GM12878 (cell line): ENCODE data around the gene ATP8B1. TPM values are rescaled to one million over a fixed set of nuclear protein-coding genes. Genes with fewer than 3 reads are reported as not detected.

ENCODE experiments used
- ATF7 ChIP-seq: fragments of 450-650 bp; IDR thresholded peaks from 2 replicates; pipeline ENCODE4 v1.6.1; 2016; ENCODE audit warnings: low read depth, mild to moderate bottlenecking
- BHLHE40 ChIP-seq, 2 experiments: fragments of 450-650 bp in 1 of 2; IDR thresholded peaks; 2 replicates each; pipeline ENCODE4 v1.6.1; 2011 to 2017; ENCODE audit warnings: low read depth in 2 of 2, borderline replicate concordance in 1 of 2, improper control_type of control experiment in 1 of 2, low read length in 1 of 2, mild to moderate bottlenecking in 1 of 2
- BMI1 ChIP-seq: fragments of 450-650 bp; IDR thresholded peaks from 2 replicates; pipeline ENCODE4 v1.6.1; 2016; ENCODE audit warnings: mild to moderate bottlenecking, moderate library complexity, borderline replicate concordance
- CREB1 ChIP-seq: IDR thresholded peaks from 2 replicates; pipeline ENCODE4 v1.6.1; 2012; ENCODE audit warnings: low read depth, mild to moderate bottlenecking, inconsistent platforms
- CREM ChIP-seq: IDR thresholded peaks from 2 replicates; pipeline ENCODE4 v1.6.1; 2014; ENCODE audit warnings: antibody characterized with exemption, low read depth
- ETV6 ChIP-seq, 2 experiments: fragments of 450-650 bp in 1 of 2; IDR thresholded peaks in 1 of 2; conservative IDR thresholded peaks in 1 of 2; 2 replicates each; pipeline ENCODE4 v1.6.1; 2014; ENCODE audit warnings: antibody characterized with exemption in 1 of 2, borderline replicate concordance in 1 of 2, low read depth in 1 of 2, mild to moderate bottlenecking in 1 of 2, moderate library complexity in 1 of 2
- GATAD2B ChIP-seq: fragments of 450-650 bp; conservative IDR thresholded peaks from 2 replicates; pipeline ENCODE4 v1.6.1; 2017; ENCODE audit warnings: low read depth, mild to moderate bottlenecking, moderate library complexity
- MYC ChIP-seq: IDR thresholded peaks from 2 replicates; pipeline ENCODE4 v1.6.1; 2011; ENCODE audit warnings: mild to moderate bottlenecking, low read length, moderate library complexity, inconsistent platforms; ENCODE audit not compliant: insufficient read depth, insufficient replicate concordance, insufficient read length, severe bottlenecking
- NBN ChIP-seq: fragments of 450-650 bp; IDR thresholded peaks from 2 replicates; pipeline ENCODE4 v1.6.1; 2016
- RAD51 ChIP-seq: fragments of 450-650 bp; IDR thresholded peaks from 2 replicates; pipeline ENCODE4 v1.6.1; 2016; ENCODE audit warnings: moderate library complexity, mild to moderate bottlenecking, inconsistent platforms
- RELA ChIP-seq: fragments of 450-650 bp; IDR thresholded peaks from 2 replicates; pipeline ENCODE4 v1.8.0; 2014; ENCODE audit warnings: borderline replicate concordance; ENCODE audit not compliant: partially characterized antibody
- SIN3A ChIP-seq: IDR thresholded peaks from 2 replicates; pipeline ENCODE4 v1.6.1; 2012; ENCODE audit warnings: low read depth, low read length, improper control_type of control experiment
- SREBF2 ChIP-seq: IDR thresholded peaks from 2 replicates; pipeline ENCODE4 v1.6.1; 2012; ENCODE audit warnings: mild to moderate bottlenecking, low read length
- TCF7 ChIP-seq: IDR thresholded peaks from 2 replicates; pipeline ENCODE4 v1.6.1; 2014; ENCODE audit warnings: antibody characterized with exemption, borderline replicate concordance
- ZNF384 ChIP-seq: IDR thresholded peaks from 2 replicates; pipeline ENCODE4 v1.6.1; 2012; ENCODE audit warnings: low read depth, mild to moderate bottlenecking, low read length, improper control_type of control experiment, borderline replicate concordance
- polyA plus RNA-seq, 11 experiments: library from polyadenylated mRNA; depleted of rRNA in 4 of 11; unstranded in 6 of 11; stranded (reverse) in 5 of 11; fragments of >200 nt; fragmentation: Nextera tagmentation in 4 of 11; fragmentation: Illumina TruSeq in 1 of 11; extraction: Ambion mirVana in 4 of 11; extraction: Trizol in 1 of 11; gene quantifications; 1 replicate in 1 of 11; 2 replicates in 10 of 11; pipeline versions ENCODE4 v1.2.1 to v1.2.3, GENCODE V29; 2011 to 2016; ENCODE audit warnings: inconsistent platforms in 2 of 11, missing spikeins in 2 of 11, low read depth in 1 of 11
- total RNA-seq, 4 experiments: library from RNA; depleted of rRNA in 3 of 4; stranded (reverse); fragments of >200 nt in 3 of 4; fragmentation: Illumina TruSeq in 1 of 4; extraction: Trizol in 1 of 4; gene quantifications; 2 replicates each; pipeline versions ENCODE4 v1.2.1 to v1.2.3, GENCODE V29; 2013 to 2021
- TF ChIP-seq, protein P1 (sequence below): fragments of 450-650 bp; IDR thresholded peaks from 2 replicates; pipeline ENCODE4 v1.6.1; 2017; ENCODE audit warnings: mild to moderate bottlenecking, moderate library complexity
- TF ChIP-seq, protein P2 (sequence below): IDR thresholded peaks from 2 replicates; pipeline ENCODE4 v1.6.1; 2012; ENCODE audit warnings: low read length, inconsistent platforms
- TF ChIP-seq, protein P3 (sequence below): fragments of 450-650 bp; formaldehyde crosslinking; IDR thresholded peaks from 2 replicates; pipeline ENCODE4 v1.5.0; 2022; ENCODE audit warnings: mild to moderate bottlenecking, missing genetic modification characterization

Gene ATP8B1
- total and polyA plus RNA-seq, 10 of the 15 experiments (the other 5 are each of a cell fraction or from before 2014, with no cell fraction given), result 0.03 to 0.37 (median 0.11) TPM

DNA sequence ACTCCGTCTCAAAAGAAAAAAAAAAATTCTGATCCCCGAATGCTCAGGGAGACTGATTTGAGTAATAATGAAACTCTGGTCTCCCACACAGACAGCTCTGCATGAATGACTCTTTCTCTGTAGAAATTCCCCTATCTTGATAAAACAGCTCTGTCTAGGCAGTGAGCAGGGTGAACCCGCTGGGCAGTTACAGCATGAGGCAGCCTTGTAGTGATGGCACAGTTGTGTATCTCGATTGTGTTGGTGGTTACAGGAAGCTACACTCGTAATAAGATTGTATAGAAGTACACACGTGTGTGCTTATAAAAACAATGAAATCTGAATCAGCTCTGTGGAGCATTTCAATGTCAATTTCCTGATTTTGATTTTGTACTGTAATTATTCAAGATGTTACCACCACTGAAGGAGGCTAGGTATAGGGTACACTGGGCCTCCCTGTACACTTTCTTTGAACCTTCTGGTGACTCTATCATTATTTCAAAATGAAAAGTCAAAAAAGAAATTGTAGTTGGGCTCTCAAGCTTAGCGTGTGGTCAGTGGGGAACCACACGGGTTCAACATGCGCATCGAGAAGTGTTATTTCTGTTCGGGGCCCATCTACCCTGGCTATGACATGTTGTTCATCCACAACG, 34.9 kb upstream of the ATP8B1 start (continued):
- TF ChIP-seq, protein P1, sequence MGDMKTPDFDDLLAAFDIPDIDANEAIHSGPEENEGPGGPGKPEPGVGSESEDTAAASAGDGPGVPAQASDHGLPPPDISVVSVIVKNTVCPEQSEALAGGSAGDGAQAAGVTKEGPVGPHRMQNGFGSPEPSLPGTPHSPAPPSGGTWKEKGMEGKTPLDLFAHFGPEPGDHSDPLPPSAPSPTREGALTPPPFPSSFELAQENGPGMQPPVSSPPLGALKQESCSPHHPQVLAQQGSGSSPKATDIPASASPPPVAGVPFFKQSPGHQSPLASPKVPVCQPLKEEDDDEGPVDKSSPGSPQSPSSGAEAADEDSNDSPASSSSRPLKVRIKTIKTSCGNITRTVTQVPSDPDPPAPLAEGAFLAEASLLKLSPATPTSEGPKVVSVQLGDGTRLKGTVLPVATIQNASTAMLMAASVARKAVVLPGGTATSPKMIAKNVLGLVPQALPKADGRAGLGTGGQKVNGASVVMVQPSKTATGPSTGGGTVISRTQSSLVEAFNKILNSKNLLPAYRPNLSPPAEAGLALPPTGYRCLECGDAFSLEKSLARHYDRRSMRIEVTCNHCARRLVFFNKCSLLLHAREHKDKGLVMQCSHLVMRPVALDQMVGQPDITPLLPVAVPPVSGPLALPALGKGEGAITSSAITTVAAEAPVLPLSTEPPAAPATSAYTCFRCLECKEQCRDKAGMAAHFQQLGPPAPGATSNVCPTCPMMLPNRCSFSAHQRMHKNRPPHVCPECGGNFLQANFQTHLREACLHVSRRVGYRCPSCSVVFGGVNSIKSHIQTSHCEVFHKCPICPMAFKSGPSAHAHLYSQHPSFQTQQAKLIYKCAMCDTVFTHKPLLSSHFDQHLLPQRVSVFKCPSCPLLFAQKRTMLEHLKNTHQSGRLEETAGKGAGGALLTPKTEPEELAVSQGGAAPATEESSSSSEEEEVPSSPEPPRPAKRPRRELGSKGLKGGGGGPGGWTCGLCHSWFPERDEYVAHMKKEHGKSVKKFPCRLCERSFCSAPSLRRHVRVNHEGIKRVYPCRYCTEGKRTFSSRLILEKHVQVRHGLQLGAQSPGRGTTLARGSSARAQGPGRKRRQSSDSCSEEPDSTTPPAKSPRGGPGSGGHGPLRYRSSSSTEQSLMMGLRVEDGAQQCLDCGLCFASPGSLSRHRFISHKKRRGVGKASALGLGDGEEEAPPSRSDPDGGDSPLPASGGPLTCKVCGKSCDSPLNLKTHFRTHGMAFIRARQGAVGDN, result no peak
- TF ChIP-seq MYC, result no peak
- TF ChIP-seq GATAD2B, result 0 out of 2 replicates have a peak, but pooled peaks have one; percentile 32
- TF ChIP-seq, protein P2, sequence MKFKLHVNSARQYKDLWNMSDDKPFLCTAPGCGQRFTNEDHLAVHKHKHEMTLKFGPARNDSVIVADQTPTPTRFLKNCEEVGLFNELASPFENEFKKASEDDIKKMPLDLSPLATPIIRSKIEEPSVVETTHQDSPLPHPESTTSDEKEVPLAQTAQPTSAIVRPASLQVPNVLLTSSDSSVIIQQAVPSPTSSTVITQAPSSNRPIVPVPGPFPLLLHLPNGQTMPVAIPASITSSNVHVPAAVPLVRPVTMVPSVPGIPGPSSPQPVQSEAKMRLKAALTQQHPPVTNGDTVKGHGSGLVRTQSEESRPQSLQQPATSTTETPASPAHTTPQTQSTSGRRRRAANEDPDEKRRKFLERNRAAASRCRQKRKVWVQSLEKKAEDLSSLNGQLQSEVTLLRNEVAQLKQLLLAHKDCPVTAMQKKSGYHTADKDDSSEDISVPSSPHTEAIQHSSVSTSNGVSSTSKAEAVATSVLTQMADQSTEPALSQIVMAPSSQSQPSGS, result peak; percentile 72; the same call in 1 of the 2 replicates
- TF ChIP-seq RELA, result peak; percentile 79
- TF ChIP-seq RAD51, result no peak
- TF ChIP-seq BHLHE40 (IDR thresholded peaks at IDR 0.05; ENCODE audit: borderline replicate concordance in 1 of 2, low read depth in 2 of 2, low read length in 1 of 2), result peak; percentile 23 to 43; a peak in 2 of 4 replicates
- peak; percentile 80 for TF ChIP-seq ATF7
- TF ChIP-seq ETV6 (conservative IDR thresholded peaks at IDR 0.05 in 1 of 2, IDR thresholded peaks at IDR 0.05 in 1 of 2; ENCODE audit: borderline replicate concordance in 1 of 2, low read depth in 1 of 2), result peak in 1 of 2 experiments; percentile 42; a peak in 1 of 4 replicates
- 0 out of 2 replicates have a peak, but pooled peaks have one; percentile 30 for TF ChIP-seq CREB1
- TF ChIP-seq SREBF2, result no peak
- TF ChIP-seq ZNF384, result peak; percentile 64; the same call in 1 of the 2 replicates
- TF ChIP-seq NBN, result peak; percentile 82
- peak; percentile 61; the same call in 1 of the 2 replicates for TF ChIP-seq TCF7
- no peak for TF ChIP-seq SIN3A
- TF ChIP-seq, protein P3, sequence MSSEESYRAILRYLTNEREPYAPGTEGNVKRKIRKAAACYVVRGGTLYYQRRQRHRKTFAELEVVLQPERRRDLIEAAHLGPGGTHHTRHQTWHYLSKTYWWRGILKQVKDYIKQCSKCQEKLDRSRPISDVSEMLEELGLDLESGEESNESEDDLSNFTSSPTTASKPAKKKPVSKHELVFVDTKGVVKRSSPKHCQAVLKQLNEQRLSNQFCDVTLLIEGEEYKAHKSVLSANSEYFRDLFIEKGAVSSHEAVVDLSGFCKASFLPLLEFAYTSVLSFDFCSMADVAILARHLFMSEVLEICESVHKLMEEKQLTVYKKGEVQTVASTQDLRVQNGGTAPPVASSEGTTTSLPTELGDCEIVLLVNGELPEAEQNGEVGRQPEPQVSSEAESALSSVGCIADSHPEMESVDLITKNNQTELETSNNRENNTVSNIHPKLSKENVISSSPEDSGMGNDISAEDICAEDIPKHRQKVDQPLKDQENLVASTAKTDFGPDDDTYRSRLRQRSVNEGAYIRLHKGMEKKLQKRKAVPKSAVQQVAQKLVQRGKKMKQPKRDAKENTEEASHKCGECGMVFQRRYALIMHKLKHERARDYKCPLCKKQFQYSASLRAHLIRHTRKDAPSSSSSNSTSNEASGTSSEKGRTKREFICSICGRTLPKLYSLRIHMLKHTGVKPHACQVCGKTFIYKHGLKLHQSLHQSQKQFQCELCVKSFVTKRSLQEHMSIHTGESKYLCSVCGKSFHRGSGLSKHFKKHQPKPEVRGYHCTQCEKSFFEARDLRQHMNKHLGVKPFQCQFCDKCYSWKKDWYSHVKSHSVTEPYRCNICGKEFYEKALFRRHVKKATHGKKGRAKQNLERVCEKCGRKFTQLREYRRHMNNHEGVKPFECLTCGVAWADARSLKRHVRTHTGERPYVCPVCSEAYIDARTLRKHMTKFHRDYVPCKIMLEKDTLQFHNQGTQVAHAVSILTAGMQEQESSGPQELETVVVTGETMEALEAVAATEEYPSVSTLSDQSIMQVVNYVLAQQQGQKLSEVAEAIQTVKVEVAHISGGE (CRISPR knock-in tag), result no peak
- TF ChIP-seq BMI1, result peak; percentile 72; the same call in 1 of the 2 replicates
- peak; percentile 59 for TF ChIP-seq CREM
